WERI-Rb-1 (cell line): Measurements from ENCODE around the gene STX5.

Experiments used
- DNase-seq: peaks from one replicate; pipeline ENCODE4 v3.0.0-alpha.2; 2020
- H3K27ac ChIP-seq: fragments of 250-450 bp; sonication (Bioruptor Pico); 2 replicates; pipeline ENCODE4 v1.5.1; 2020; ENCODE audit warnings: mild to moderate bottlenecking, moderate library complexity
- H3K27me3 ChIP-seq: fragments of 250-450 bp; sonication (Bioruptor Pico); 2 replicates; pipeline ENCODE4 v1.5.1; 2021; ENCODE audit warnings: mild to moderate bottlenecking, low read depth, moderate library complexity; ENCODE audit not compliant: insufficient read depth, severe bottlenecking
- H3K36me3 ChIP-seq: fragments of 250-450 bp; sonication (Bioruptor Pico); 2 replicates; pipeline ENCODE4 v1.5.1; 2020; ENCODE audit warnings: mild to moderate bottlenecking, moderate library complexity
- H3K4me3 ChIP-seq: 2 replicates; pipeline ENCODE4 v1.5.1; 2011; ENCODE audit warnings: low read depth, mild to moderate bottlenecking, control low read depth, low read length
- H3K9me3 ChIP-seq: fragments of 250-450 bp; sonication (Bioruptor Pico); 2 replicates; pipeline ENCODE4 v1.5.1; 2021; ENCODE audit warnings: mild to moderate bottlenecking, moderate library complexity; ENCODE audit not compliant: severe bottlenecking
- CTCF ChIP-seq: IDR thresholded peaks from 2 replicates; pipeline ENCODE4 v1.5.1; 2011; ENCODE audit warnings: low read depth, mild to moderate bottlenecking, control low read depth, inconsistent platforms, low read length

The STX5 gene

GRCh38 chr11:62810748-62811147, 21.1 kb downstream of the STX5 start:
- TF ChIP-seq CTCF = no peak
- H3K9me3 ChIP-seq = no peaks in the 10 kb centered on the region
- no peak for DNase-seq

GRCh38 chr11:62806611-62807121, 25.2 kb downstream of the STX5 start:
- H3K9me3 ChIP-seq = no peaks in the 10 kb centered on the region
- no peak overlapping the region for H3K4me3 ChIP-seq
- H3K27ac ChIP-seq = peak overlapping the region; percentile 82
- no peaks in the 10 kb centered on the region for H3K27me3 ChIP-seq
- no peak for DNase-seq
- H3K36me3 ChIP-seq = peaks cover 27% of the 10 kb centered on the region
- TF ChIP-seq CTCF = no peak

More at GRCh38 chr11:62810748-62811147, 21.1 kb downstream of the STX5 start:
- H3K4me3 ChIP-seq = no peak overlapping the region
- peaks cover 11% of the 10 kb centered on the region for H3K36me3 ChIP-seq
- no peak overlapping the region for H3K27ac ChIP-seq
- no peaks in the 10 kb centered on the region for H3K27me3 ChIP-seq

GRCh38 chr11:62805961-62806441, 25.9 kb downstream of the STX5 start:
- peak overlapping the region; percentile 75 for H3K4me3 ChIP-seq
- H3K9me3 ChIP-seq = no peaks in the 10 kb centered on the region
- H3K36me3 ChIP-seq = peaks cover 34% of the 10 kb centered on the region
- peak overlapping the region; percentile 82 for H3K27ac ChIP-seq
- no peak for TF ChIP-seq CTCF
- H3K27me3 ChIP-seq = no peaks in the 10 kb centered on the region
- peak; percentile 27 for DNase-seq

- peak within 1 kb of the TSS; percentile 75 for H3K4me3 ChIP-seq
- H3K36me3 ChIP-seq = peaks cover 39% of the 10 kb centered on the region
- no peaks in the 10 kb centered on the region for H3K27me3 ChIP-seq
- no peak for TF ChIP-seq CTCF
- peak; percentile 95 for DNase-seq
- H3K27ac ChIP-seq = peak within 1 kb of the TSS; percentile 82
- H3K9me3 ChIP-seq = no peaks in the 10 kb centered on the region
Observed at GRCh38 chr11:62805076-62805892, 26.6 kb downstream of the STX5 start, which contains the start of gene NXF1. TSS of gene NXF1 (minus strand) at chr11:62805440. CDS start at chr11:62805356, 84 bp downstream.

- TF ChIP-seq CTCF = no peak
- peak overlapping the region; percentile 54 for H3K27ac ChIP-seq
- DNase-seq = no peak
- H3K9me3 ChIP-seq = no peaks in the 10 kb centered on the region
- H3K4me3 ChIP-seq = peak overlapping the region; percentile 75
- peaks cover 47% of the 10 kb centered on the region for H3K36me3 ChIP-seq
- no peaks in the 10 kb centered on the region for H3K27me3 ChIP-seq
Observed at GRCh38 chr11:62804310-62805075, 27.4 kb downstream of the STX5 start.
